GM12801 (cell line): Measurements from ENCODE around the gene STPG2.

Source experiments
- CTCF ChIP-seq: IDR thresholded peaks from one replicate; pipeline ENCODE4 v1.5.1; 2011; ENCODE audit warnings: control low read depth; ENCODE audit not compliant: insufficient read length; ENCODE audit errors: extremely low read depth

Gene STPG2

GRCh38 chr4:97942951-97943350 is 200.3 kb downstream of the STPG2 start:
- no peak for TF ChIP-seq CTCF

GRCh38 chr4:97942137-97942536 is 201.1 kb downstream of the STPG2 start:
- TF ChIP-seq CTCF = no peak

- no peak for TF ChIP-seq CTCF
Observed at GRCh38 chr4:97938141-97938540, 205.1 kb downstream of the STPG2 start.

GRCh38 chr4:97924341-97924958 is 218.8 kb downstream of the STPG2 start:
- TF ChIP-seq CTCF = no peak

- no peak for TF ChIP-seq CTCF
Observed at GRCh38 chr4:97923096-97923495, 220.2 kb downstream of the STPG2 start.

- TF ChIP-seq CTCF = no peak
Observed at GRCh38 chr4:97917115-97917514, 226.2 kb downstream of the STPG2 start.

- no peak for TF ChIP-seq CTCF
Observed at GRCh38 chr4:97912156-97912555, 231.1 kb downstream of the STPG2 start.
